Large intestine (tissue), 3 donors: Measurements from ENCODE around the gene MEN1. TPM values are rescaled to one million over a fixed set of nuclear protein-coding genes. Genes with fewer than 3 reads are reported as not detected.

Experiments
- DNase-seq, 2 donors: peaks; one replicate each; pipeline versions ENCODE4 v3.0.0 to v3.0.0-alpha.2; 2013
- H3K27ac ChIP-seq: one replicate; pipeline ENCODE4 v1.5.1; 2013; ENCODE audit warnings: low read length
- H3K27me3 ChIP-seq: 2 replicates; pipeline ENCODE4 v1.6.1; 2013; ENCODE audit warnings: low read length; ENCODE audit not compliant: control insufficient read depth, insufficient read depth
- H3K36me3 ChIP-seq: 2 replicates; pipeline ENCODE4 v1.6.1; 2013; ENCODE audit warnings: low read length; ENCODE audit not compliant: control insufficient read depth, insufficient read depth
- H3K4me1 ChIP-seq: one replicate; pipeline ENCODE4 v1.6.1; 2013; ENCODE audit warnings: low read length; ENCODE audit not compliant: control insufficient read depth, insufficient read depth
- H3K4me3 ChIP-seq: one replicate; pipeline ENCODE4 v1.5.1; 2013; ENCODE audit warnings: low read length
- H3K9me3 ChIP-seq: one replicate; pipeline ENCODE4 v1.6.1; 2013; ENCODE audit warnings: mild to moderate bottlenecking, low read depth, low read length, moderate library complexity; ENCODE audit not compliant: control insufficient read depth
- WGBS: methylation state at CpG from one replicate; pipeline ENCODE4 v1.1.5; 2013; ENCODE audit warnings: low lambda C conversion rate; ENCODE audit not compliant: insufficient coverage; 5-methylcytosine and 5-hydroxymethylcytosine counted together
- polyA plus RNA-seq: library from polyadenylated mRNA; unstranded; fragments of 120-200 nt; gene quantifications from one replicate; pipeline ENCODE4 v1.2.1, GENCODE V29; 2013

MEN1 gene
- polyA plus RNA-seq, 1 donor: 29.0 TPM

DNA sequence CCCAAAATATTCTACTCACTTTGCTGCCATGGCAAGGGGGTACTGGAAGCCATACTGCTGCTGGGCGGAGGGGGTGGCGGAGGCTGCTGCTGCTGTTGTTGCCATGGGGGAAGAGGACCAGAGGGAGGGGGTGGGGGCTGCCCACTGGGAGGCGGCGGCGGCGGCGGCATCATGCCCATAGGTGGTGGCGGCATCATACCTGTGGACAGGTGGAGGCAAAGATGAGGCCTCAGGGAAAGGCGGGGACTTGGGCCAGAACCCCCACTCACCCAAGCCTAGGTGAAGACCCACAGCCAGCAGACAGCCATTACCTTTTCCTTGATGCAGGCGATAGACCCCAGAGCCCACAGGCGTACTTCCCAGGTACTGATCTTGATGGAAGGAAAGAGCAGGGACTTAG lies 43.5 kb downstream of the MEN1 start:
- H3K27ac ChIP-seq: no peak overlapping the region
- H3K4me1 ChIP-seq: no peaks in the 10 kb centered on the region
- no peak overlapping the region for H3K4me3 ChIP-seq
- no peaks in the 10 kb centered on the region for H3K27me3 ChIP-seq
- H3K9me3 ChIP-seq: peaks cover 2% of the 10 kb centered on the region
- peaks cover 92% of the 10 kb centered on the region for H3K36me3 ChIP-seq
- DNase-seq: no peak
- WGBS: no CpG with 5 or more reads among the region's 11 CpGs

DNA sequence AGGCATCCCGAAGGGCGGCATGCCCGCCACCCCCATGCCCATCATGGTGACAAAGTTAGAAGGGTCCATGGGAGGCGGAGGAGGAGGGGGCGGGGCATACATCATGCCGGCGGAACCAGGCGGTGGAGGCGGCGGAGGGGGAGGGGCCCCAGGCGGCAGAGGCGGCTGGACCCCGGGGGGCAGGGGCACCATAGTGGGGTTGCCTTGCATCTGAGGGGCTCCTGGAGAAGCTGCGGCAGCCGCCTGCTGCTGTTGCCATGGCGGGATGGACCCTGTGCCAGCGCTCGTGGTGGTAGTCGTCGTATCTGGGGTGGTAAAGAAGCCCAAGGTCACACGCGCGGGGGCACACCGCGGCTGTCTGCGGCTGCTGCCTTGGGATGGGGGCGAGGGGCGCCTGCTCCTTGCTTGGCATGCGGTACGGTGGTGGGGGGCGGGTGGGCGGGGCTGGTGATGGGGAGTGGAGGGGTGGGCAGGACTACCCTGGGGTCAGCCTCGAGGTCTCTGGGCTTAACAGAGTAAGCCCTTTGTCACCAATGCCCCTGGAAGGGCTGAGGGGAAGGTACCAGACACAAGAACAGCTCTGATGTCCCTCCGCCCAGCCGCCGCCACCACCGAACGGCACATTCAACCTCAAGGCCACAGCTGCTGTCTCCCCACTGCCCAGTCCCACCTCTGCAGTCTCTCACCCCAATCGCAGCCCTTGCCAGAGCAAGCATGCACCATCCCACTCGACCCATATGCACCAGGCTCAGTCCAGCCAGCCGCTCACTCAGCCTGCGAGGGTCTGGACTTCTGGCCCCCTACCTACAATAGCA lies 44.3 kb downstream of the MEN1 start:
- Histone ChIP-seq H3K4me1 (no peaks in the 10 kb centered on the region), H3K9me3 (peaks cover 2% of the 10 kb centered on the region), H3K27ac (no peak overlapping the region), H3K36me3 (peaks cover 86% of the 10 kb centered on the region), H3K27me3 (no peaks in the 10 kb centered on the region), H3K4me3 (no peak overlapping the region)
- no CpG with 5 or more reads among the region's 42 CpGs for WGBS
- no peak for DNase-seq

DNA sequence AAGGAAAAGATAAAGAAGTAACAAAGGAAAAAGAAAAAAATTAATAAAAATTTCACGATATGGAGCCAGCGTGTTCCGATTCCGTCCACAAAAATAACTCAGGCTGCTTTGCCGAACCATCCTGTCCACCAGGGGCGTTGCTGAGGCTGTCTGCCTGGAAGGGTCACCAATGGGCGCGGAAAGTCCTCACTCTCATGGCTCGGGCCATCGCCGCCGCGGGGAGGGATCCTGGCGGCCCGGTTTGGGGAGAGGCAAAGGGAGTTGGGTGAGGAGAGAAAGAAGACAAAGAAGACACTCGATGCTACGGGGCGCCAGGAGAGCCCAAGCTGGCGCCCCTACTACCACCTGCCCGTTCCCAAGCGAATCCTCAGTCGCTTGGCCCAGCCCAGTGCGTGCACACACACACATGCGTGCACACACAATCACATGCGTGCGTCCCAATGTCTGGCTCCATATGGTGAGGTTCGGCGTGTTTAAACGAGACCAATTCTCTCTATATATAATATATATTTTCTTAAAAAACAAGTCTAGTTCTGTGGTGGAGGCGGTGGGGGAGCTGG lies 45.0 kb downstream of the MEN1 start:
- H3K4me3 ChIP-seq: no peak overlapping the region
- H3K4me1 ChIP-seq: no peaks in the 10 kb centered on the region
- no peaks in the 10 kb centered on the region for H3K27me3 ChIP-seq
- H3K9me3 ChIP-seq: peaks cover 2% of the 10 kb centered on the region
- no peak overlapping the region for H3K27ac ChIP-seq
- DNase-seq: no peak
- H3K36me3 ChIP-seq: peaks cover 79% of the 10 kb centered on the region
- WGBS: 80% methylated on average over 1 of the region's 30 CpGs

DNA sequence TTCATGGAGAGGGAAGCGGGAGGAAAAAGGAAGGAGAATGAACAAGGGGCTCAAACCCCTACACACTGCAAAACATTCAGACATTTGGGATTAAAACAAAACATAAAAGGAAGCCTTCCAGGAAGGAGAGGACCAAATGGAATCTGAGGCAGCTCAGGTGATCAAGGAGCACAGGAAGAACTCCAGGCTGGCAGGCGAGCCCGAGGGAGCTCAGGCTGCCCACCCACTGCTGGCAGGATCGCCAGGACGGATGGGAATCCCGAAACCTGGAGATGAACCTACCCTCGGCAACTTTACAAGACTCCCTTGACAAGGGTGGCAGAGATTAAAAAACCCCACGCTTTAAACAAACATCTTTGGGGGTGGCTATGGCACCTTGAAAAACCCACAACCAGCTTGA lies 45.6 kb downstream of the MEN1 start:
- peaks cover 2% of the 10 kb centered on the region for H3K9me3 ChIP-seq
- peaks cover 5% of the 10 kb centered on the region for H3K4me1 ChIP-seq
- WGBS: no CpG with 5 or more reads among the region's 8 CpGs
- no peak overlapping the region for H3K27ac ChIP-seq
- no peak overlapping the region for H3K4me3 ChIP-seq
- no peak for DNase-seq
- H3K36me3 ChIP-seq: peaks cover 73% of the 10 kb centered on the region
- H3K27me3 ChIP-seq: no peaks in the 10 kb centered on the region

DNA sequence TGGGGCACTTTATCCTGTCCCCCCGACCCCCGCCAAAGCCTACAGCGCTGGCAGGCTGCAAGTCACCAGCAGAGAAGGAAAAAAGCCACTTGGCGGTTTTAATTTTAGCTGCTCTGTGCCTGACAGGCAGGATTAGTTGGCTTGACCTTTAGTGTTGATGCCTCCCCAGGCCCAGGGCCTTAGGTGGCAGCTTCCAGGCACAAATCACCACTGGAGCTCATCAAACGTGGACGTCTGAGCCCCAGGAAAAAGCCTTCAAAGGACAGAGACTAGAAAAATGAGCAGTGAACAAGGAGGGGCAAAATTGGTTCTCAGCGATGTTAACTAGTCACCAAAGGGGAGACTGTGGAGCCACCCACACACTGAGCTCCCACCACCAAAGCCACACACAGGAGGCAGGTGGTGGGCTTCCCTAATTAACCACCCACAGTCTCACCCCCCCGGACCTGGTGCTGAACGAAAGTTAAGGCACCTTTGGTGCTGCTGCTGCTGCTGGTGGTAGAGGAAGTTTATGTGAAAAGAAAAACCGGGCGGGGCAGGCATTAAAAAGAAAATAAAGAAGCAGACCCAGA lies 46.2 kb downstream of the MEN1 start:
- Histone ChIP-seq H3K4me3 (no peak overlapping the region), H3K27ac (no peak overlapping the region), H3K36me3 (peaks cover 67% of the 10 kb centered on the region), H3K4me1 (peaks cover 5% of the 10 kb centered on the region), H3K27me3 (no peaks in the 10 kb centered on the region), H3K9me3 (peaks cover 2% of the 10 kb centered on the region)
- DNase-seq: no peak
- WGBS: 100% methylated on average over 1 of the region's 11 CpGs

DNA sequence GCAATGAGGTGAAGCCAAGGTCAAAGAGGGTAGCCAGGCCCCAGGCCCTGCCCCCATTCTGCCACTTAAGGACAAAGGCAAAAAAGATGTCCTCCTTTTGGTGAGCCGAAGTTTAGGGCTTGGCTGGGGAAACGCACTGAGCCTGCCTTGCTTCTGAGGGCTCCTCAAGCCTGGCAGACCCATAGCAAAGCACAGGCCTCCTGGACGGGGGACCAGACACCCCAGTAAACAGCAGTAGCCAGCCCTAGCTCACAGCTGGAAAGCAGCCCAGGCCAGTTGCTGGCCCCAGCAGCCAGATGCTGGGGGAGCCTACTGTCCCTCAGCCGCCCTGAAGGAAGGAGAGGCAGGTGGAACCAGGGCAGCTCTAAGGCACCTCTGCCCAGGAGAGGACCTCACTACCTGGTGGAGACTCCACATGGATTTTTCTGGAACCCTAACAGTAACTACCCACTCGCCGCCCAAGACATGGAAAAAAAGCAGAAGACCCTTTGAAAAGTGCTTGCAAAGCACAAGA lies 46.8 kb downstream of the MEN1 start:
- Histone ChIP-seq H3K4me3 (no peak overlapping the region), H3K36me3 (peaks cover 61% of the 10 kb centered on the region), H3K27ac (no peak overlapping the region), H3K27me3 (no peaks in the 10 kb centered on the region), H3K9me3 (peaks cover 2% of the 10 kb centered on the region), H3K4me1 (peaks cover 5% of the 10 kb centered on the region)
- WGBS: no CpG with 5 or more reads among the region's 6 CpGs
- no peak for DNase-seq

DNA sequence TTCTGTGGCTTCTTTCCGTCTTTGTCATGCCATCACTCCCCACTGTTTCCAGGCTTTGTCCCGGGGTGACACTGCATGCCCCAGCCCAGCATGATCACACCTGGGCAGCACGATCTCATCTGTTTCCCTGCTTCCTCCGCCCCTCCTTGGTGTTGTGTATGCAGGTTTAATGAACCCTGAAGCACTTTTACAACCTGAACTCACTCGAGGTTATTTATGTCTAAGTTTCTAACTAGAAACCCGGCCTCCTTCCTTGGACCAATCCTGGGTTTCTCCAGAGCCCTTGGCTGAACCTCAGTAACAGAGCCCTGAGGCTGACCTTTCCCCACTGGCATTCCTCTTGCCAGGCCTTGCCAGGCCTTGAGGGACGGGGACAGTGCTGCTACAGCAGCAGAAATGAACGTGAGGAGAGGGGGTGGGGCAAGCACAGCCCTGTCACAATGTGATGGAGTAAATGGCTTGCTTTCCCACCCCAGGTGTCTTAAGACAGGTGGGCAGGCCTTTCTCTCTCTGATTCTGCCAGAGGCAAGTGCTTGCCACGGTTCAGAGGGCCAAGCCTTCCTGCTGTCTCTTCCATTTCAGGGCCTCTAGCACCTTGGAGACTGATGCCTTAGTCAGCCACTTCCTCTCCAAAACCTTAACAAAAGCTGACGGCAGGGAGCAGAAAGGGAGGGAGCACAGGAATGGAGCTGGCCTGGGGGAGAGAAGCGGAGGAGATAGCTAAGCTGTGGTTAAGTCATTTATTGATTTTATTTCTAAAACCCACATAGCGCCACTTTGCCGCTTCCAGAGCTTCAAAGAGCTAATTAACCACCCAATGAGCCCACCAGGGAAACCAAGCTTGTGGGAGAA lies 47.5 kb downstream of the MEN1 start:
- peaks cover 54% of the 10 kb centered on the region for H3K36me3 ChIP-seq
- no peak overlapping the region for H3K27ac ChIP-seq
- no CpG with 5 or more reads among the region's 13 CpGs for WGBS

DNA sequence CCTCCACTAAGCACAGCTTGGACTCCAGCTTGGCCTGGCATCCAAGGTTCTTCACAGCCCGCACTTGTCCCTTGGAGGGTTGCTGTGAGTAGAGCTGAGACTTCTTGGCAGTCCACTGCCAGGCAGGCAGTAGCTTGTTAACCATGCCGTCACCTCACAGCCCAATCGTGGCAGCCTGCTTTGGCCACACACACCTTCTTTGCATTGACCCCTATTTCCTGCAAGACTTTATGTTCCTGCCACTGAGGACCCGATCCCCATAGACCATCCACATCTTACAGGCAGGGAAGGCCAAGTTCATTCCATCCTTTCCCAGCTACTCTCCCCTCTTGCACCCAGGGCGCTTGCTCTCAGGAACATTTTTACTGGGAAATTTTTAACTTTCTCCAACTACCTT lies 48.1 kb downstream of the MEN1 start:
- Histone ChIP-seq H3K36me3 (peaks cover 48% of the 10 kb centered on the region), H3K4me3 (no peak overlapping the region), H3K27ac (no peak overlapping the region), H3K27me3 (no peaks in the 10 kb centered on the region), H3K9me3 (peaks cover 2% of the 10 kb centered on the region), H3K4me1 (peaks cover 5% of the 10 kb centered on the region)
- DNase-seq: no peak
- WGBS: no CpG with 5 or more reads among the region's 5 CpGs

More for the DNA sequence above, 47.5 kb downstream of the MEN1 start:
- H3K4me1 ChIP-seq: peaks cover 5% of the 10 kb centered on the region
- DNase-seq: no peak
- no peaks in the 10 kb centered on the region for H3K27me3 ChIP-seq
- peaks cover 2% of the 10 kb centered on the region for H3K9me3 ChIP-seq
- H3K4me3 ChIP-seq: no peak overlapping the region

DNA sequence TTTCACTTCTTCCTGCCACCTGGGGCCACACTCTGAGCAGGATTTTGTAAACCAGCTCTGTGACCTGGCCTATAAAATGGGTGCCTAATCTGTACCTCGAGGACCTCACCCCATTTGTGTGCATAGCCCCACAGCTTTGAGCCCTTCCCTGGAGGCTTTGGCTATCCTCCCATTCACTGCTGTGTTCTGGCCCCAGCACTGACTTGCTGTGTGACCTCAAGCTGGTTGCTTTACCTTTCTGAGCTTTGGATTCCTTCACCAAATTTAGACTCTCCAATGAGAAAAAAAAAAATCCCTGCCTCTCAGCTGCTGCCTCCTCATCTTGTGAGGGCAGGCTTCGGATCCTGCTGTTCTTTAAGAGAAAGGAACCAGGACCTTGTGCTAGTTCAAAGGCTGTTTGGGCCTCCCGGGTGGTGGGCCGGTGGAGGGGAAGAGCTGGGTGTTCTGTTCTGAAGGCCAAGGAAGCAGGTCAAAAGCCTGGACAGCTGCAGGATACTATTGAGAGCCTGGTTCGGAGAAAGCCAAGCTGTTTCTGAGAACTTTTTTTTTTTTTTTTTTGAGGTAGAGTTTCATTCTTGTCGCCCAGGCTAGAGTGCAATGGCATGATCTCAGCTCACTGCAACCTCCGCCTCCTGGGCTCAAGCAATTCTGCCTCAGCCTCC lies 49.5 kb downstream of the MEN1 start:
- Histone ChIP-seq H3K27me3 (no peaks in the 10 kb centered on the region), H3K4me3 (no peak overlapping the region), H3K27ac (no peak overlapping the region), H3K36me3 (peaks cover 36% of the 10 kb centered on the region), H3K4me1 (peaks cover 5% of the 10 kb centered on the region), H3K9me3 (peaks cover 2% of the 10 kb centered on the region)
- no peak for DNase-seq
- WGBS: no CpG with 5 or more reads among the region's 7 CpGs
